Heart left ventricle (tissue), 16 donors: Measurements from ENCODE around the gene CPLX3. TPM values are rescaled to one million over a fixed set of nuclear protein-coding genes. Genes with fewer than 3 reads are reported as not detected.
A peak's percentile ranks its signal among the peaks of the same experiment; 100 is the strongest.

ENCODE experiments used
- ATAC-seq, 4 donors: fragments of 200-7000 bp; cut with Tn5 transposase; one replicate each; pipeline ENCODE4 v1.9.1; 2020 to 2022; ENCODE audit warnings: moderate library complexity in 4 of 4, mild to moderate bottlenecking in 3 of 4, moderate number of reproducible peaks in 1 of 4
- DNase-seq, 5 donors: peaks; one replicate each; pipeline ENCODE4 v3.0.0-alpha.2; 2020
- H3K27ac ChIP-seq, 12 donors: fragments of 200-600 bp; sonication (generic) in 4 of 12; one replicate each; pipeline versions ENCODE4 v1.5.0 to v1.8.0; 2016 to 2022; ENCODE audit warnings: mild to moderate bottlenecking in 2 of 12
- H3K27me3 ChIP-seq, 9 donors: fragments of 200-600 bp; sonication (generic) in 2 of 9; one replicate each; pipeline versions ENCODE4 v1.5.1 to v1.8.0; 2016 to 2022; ENCODE audit warnings: mild to moderate bottlenecking in 3 of 9
- H3K36me3 ChIP-seq, 9 donors: fragments of 200-600 bp; sonication (generic) in 2 of 9; one replicate each; pipeline versions ENCODE4 v1.5.0 to v1.8.0; 2018 to 2022; ENCODE audit warnings: mild to moderate bottlenecking in 2 of 9
- H3K4me1 ChIP-seq, 12 donors: fragments of 200-600 bp; sonication (generic) in 4 of 12; one replicate each; pipeline versions ENCODE4 v1.5.0 to v1.8.0; 2016 to 2022; ENCODE audit warnings: mild to moderate bottlenecking in 3 of 12
- H3K4me3 ChIP-seq, 12 donors: fragments of 200-600 bp; sonication (generic) in 4 of 12; one replicate each; pipeline versions ENCODE4 v1.5.0 to v1.8.0; 2017 to 2022; ENCODE audit warnings: mild to moderate bottlenecking in 9 of 12, moderate library complexity in 4 of 12
- H3K9me3 ChIP-seq, 12 donors: fragments of 200-600 bp; sonication (generic) in 4 of 12; one replicate each; pipeline versions ENCODE4 v1.5.0 to v1.8.0; 2016 to 2022; ENCODE audit warnings: mild to moderate bottlenecking in 1 of 12
- CTCF ChIP-seq, 12 donors: fragments of 200-600 bp; sonication (generic) in 4 of 12; IDR thresholded peaks; one replicate each; pipeline versions ENCODE4 v1.5.0 to v1.8.0; 2018 to 2022; ENCODE audit warnings: antibody characterized with exemption in 12 of 12, mild to moderate bottlenecking in 5 of 12
- POLR2A ChIP-seq, 2 donors: fragments of 450-650 bp; IDR thresholded peaks; one replicate each; pipeline ENCODE4 v1.6.1; 2017; ENCODE audit warnings: antibody characterized with exemption in 2 of 2, mild to moderate bottlenecking in 2 of 2, moderate library complexity in 2 of 2
- WGBS, 4 donors: extraction: QIAGEN DNeasy Blood & Tissue Kit in 2 of 4; methylation state at CpG; one replicate each; pipeline versions ENCODE4 v1.1.5 to v1.1.7; 2013 to 2018; 5-methylcytosine and 5-hydroxymethylcytosine counted together
- intact Hi-C, 10 donors: fragments of 100-400 bp; cut with DNase I; formaldehyde crosslinking; loops; one replicate each; pipeline versions ENCODE4 v1.11.1 to v1.14.2; 2022
- polyA plus RNA-seq, 2 donors: library from polyadenylated mRNA; stranded (reverse); fragments of 200-250 nt; gene quantifications; one replicate each; pipeline ENCODE4 v1.2.3, GENCODE V29; 2013
- total RNA-seq, 9 donors: library from RNA; depleted of rRNA in 2 of 9; stranded (reverse); fragments of >200 nt in 2 of 9; fragmentation: NEBNext Ultra II Directional in 3 of 9; extraction: Animal tissue kit (Norgen Biotek cat#: 25700) in 3 of 9; gene quantifications; one replicate each; pipeline versions ENCODE4 v1.1.0 to v1.2.4, GENCODE V29; 2016 to 2023
- donor health status: ischemic (EF 13 %, LVEDD 7.1; RV severe dilation, severe dysfunction).
- donor health status: healthy with polysubstance abuse.
- donor health status: DM: no; HTN: yes; CAD: no.
- donor health status: DM: no; HTN: no; CAD: no.
- donor health status: ischemic (EF 25% LVEDD 6.9; RV normal size, moderate dysfunction).
- donor health status: ischemic (EF 25% LVEDD 5.7; RV mildly dilated, moderate dysfunction).
- donor health status: healthy.
- donor health status: DM: yes; HTN: yes; CAD: no.
- donor health status: ischemic (EF 35%, LVEDD 5.7; RV mildly dilated, moderate dysfunction).
- donor health status: nonischemic (EF 11% LVEDD 7.7; RV severe dilation, severe dysfunction).
- donor health status: DM: yes; HTN: yes; CAD: no.
- donor health status: PGD.
- donor health status: ischemic (EF 29% LVEDD 5.4; RV normal size, mild dysfunction).
- donor health status: nonischemic (EF 23%, LVEDD 6.1; RV moderate dilation, normal function).

Gene CPLX3
- total and polyA plus RNA-seq, 11 donors, result 0.06 to 3.3 (median 1.6) TPM; not detected in 3

- Histone ChIP-seq H3K36me3 (peaks cover 0 to 24% (median 0%) of the 10 kb centered on the region in 9 donors), H3K4me3 (no peak overlapping the region), H3K27ac (peak overlapping the region in 2 of 12 donors; percentile 11 to 97), H3K27me3 (no peaks in the 10 kb centered on the region), H3K9me3 (no peaks in the 10 kb centered on the region), H3K4me1 (peaks cover 12 to 90% (median 58%) of the 10 kb centered on the region in 12 donors)
- DNase-seq (no peak), ATAC-seq (no peak)
- TF ChIP-seq CTCF (IDR thresholded peaks at IDR 0.05) (peak in 4 of 12 donors; percentile 16 to 33 (median 22)), POLR2A (IDR thresholded peaks at IDR 0.05) (no peak)
- intact Hi-C loops, result no loop called here
- whole genome bisulfite sequencing, 4 donors, result 71 to 81% (median 78%) methylated on average over 12 of the region's 12 CpGs
Observed at GRCh38 chr15:74793135-74794028, 33.0 kb upstream of the CPLX3 start.

- Histone ChIP-seq H3K27ac (peak overlapping the region in 1 of 12 donors; percentile 55), H3K36me3 (peaks cover 0 to 35% (median 4%) of the 10 kb centered on the region in 9 donors), H3K4me3 (no peak overlapping the region), H3K9me3 (no peaks in the 10 kb centered on the region), H3K4me1 (peaks cover 10 to 90% (median 51%) of the 10 kb centered on the region in 12 donors), H3K27me3 (no peaks in the 10 kb centered on the region)
- ATAC-seq (no peak), DNase-seq (no peak)
- intact Hi-C loops, result no loop called here
- WGBS, 4 donors, result 83 to 89% (median 87%) methylated on average over 4 to 7 of the region's 9 CpGs
- TF ChIP-seq POLR2A (IDR thresholded peaks at IDR 0.05), result no peak
- no peak for TF ChIP-seq CTCF (IDR thresholded peaks at IDR 0.05)
Observed at GRCh38 chr15:74794248-74794969, 32.0 kb upstream of the CPLX3 start.

DNA sequence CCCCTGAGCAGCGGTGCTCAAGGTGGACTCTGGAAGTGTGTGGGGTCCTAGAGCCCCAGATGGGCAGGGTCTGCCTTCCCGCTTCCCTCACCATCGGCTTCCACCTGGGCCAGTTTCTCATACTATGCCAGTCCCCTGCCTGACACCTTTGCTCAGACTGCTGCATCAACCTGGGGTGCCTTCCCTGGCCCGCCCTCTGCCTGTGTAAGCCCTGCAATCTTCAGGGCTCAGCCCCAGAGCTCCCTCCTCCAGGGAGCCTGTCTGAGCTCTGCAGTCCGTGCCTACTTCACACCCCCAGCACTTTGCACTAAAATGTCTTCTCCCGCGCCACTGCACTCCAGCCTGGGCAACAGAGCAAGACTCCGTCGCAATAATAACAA lies 31.5 kb upstream of the CPLX3 start:
- 90 to 93% (median 93%) methylated on average over 9 of the region's 9 CpGs for WGBS, 4 donors
- no peak for TF ChIP-seq CTCF (IDR thresholded peaks at IDR 0.05)
- no peak for TF ChIP-seq POLR2A (IDR thresholded peaks at IDR 0.05)
- no peak for ATAC-seq

More for the DNA sequence above, 31.5 kb upstream of the CPLX3 start:
- H3K4me3 ChIP-seq, result no peak overlapping the region
- H3K27me3 ChIP-seq, result no peaks in the 10 kb centered on the region
- DNase-seq, result no peak
- peaks cover 0 to 40% (median 10%) of the 10 kb centered on the region in 9 donors for H3K36me3 ChIP-seq
- no peaks in the 10 kb centered on the region for H3K9me3 ChIP-seq
- H3K4me1 ChIP-seq, result peaks cover 6 to 90% (median 50%) of the 10 kb centered on the region in 12 donors
- intact Hi-C loops, result no loop called here
- H3K27ac ChIP-seq, result peak overlapping the region in 1 of 12 donors; percentile 55
